SK-N-SH treated with all-trans-retinoic acid at 6 μM for 48 hours (cell line): Measurements from ENCODE around the gene CALML6.

ENCODE experiments used
- ATAC-seq: fragments of 200-7000 bp; cut with Tn5 transposase; 3 replicates; pipeline ENCODE4 v1.9.1; 2020; ENCODE audit warnings: mild to moderate bottlenecking, moderate library complexity
- ARNTL ChIP-seq: fragments of 450-650 bp; formaldehyde crosslinking; IDR thresholded peaks from 2 replicates; pipeline ENCODE4 v1.5.0; 2020; ENCODE audit warnings: low read depth, mild to moderate bottlenecking, moderate library complexity, borderline replicate concordance
- BACH2 ChIP-seq: fragments of 250-450 bp; sonication (Bioruptor Pico); IDR thresholded peaks from 2 replicates; pipeline ENCODE4 v1.9.0; 2021; ENCODE audit warnings: mild to moderate bottlenecking, borderline replicate concordance
- CSDC2 ChIP-seq: fragments of 250-450 bp; sonication (Bioruptor Pico); IDR thresholded peaks from 2 replicates; pipeline ENCODE4 v1.5.0; 2020; ENCODE audit warnings: mild to moderate bottlenecking, moderate library complexity
- ESRRG ChIP-seq: fragments of 250-450 bp; sonication (Bioruptor Pico); IDR thresholded peaks from 2 replicates; pipeline ENCODE4 v1.6.1; 2021; ENCODE audit warnings: mild to moderate bottlenecking
- GLIS3 ChIP-seq: fragments of 250-450 bp; sonication (Bioruptor Pico); IDR thresholded peaks from 2 replicates; pipeline ENCODE4 v1.5.0; 2020; ENCODE audit warnings: mild to moderate bottlenecking, moderate library complexity
- OSR1 ChIP-seq: fragments of 250-450 bp; sonication (Bioruptor Pico); IDR thresholded peaks from 2 replicates; pipeline ENCODE4 v1.8.0; 2022; ENCODE audit warnings: moderate library complexity, mild to moderate bottlenecking, inconsistent platforms
- RARB ChIP-seq: fragments of 250-450 bp; sonication (Bioruptor Pico); IDR thresholded peaks from 2 replicates; pipeline ENCODE4 v1.8.0; 2021; ENCODE audit warnings: mild to moderate bottlenecking, moderate library complexity
- SNAI2 ChIP-seq: fragments of 250-450 bp; sonication (Bioruptor Pico); IDR thresholded peaks from 2 replicates; pipeline ENCODE4 v1.5.0; 2020; ENCODE audit warnings: mild to moderate bottlenecking, moderate library complexity
- TCF4 ChIP-seq: fragments of 250-450 bp; sonication (Bioruptor Pico); IDR thresholded peaks from 2 replicates; pipeline ENCODE4 v1.8.0; 2021; ENCODE audit warnings: mild to moderate bottlenecking, moderate library complexity, borderline replicate concordance
- TOX ChIP-seq: fragments of 250-450 bp; sonication (Bioruptor Pico); IDR thresholded peaks from 2 replicates; pipeline ENCODE4 v1.8.0; 2021; ENCODE audit warnings: mild to moderate bottlenecking, moderate library complexity, borderline replicate concordance
- ZC3H10 ChIP-seq: fragments of 250-450 bp; sonication (Bioruptor Pico); IDR thresholded peaks from 2 replicates; pipeline ENCODE4 v1.5.1; 2021; ENCODE audit warnings: mild to moderate bottlenecking, moderate library complexity
- ZFP3 ChIP-seq: fragments of 250-450 bp; sonication (Bioruptor Pico); IDR thresholded peaks from 2 replicates; pipeline ENCODE4 v1.5.0; 2020; ENCODE audit warnings: mild to moderate bottlenecking, moderate library complexity
- ZFP30 ChIP-seq: fragments of 450-650 bp; formaldehyde crosslinking; IDR thresholded peaks from 2 replicates; pipeline ENCODE4 v1.5.0; 2022; ENCODE audit warnings: mild to moderate bottlenecking, moderate library complexity
- ZNF565 ChIP-seq: fragments of 450-650 bp; formaldehyde crosslinking; conservative IDR thresholded peaks from 2 replicates; pipeline ENCODE4 v1.5.0; 2020; ENCODE audit warnings: low read depth, mild to moderate bottlenecking, moderate library complexity
- ZNF70 ChIP-seq: fragments of 450-650 bp; formaldehyde crosslinking; IDR thresholded peaks from 2 replicates; pipeline ENCODE4 v1.5.0; 2020; ENCODE audit warnings: mild to moderate bottlenecking, moderate library complexity
- ZNF8 ChIP-seq: fragments of 450-650 bp; formaldehyde crosslinking; IDR thresholded peaks from 2 replicates; pipeline ENCODE4 v1.5.0; 2020; ENCODE audit warnings: mild to moderate bottlenecking, moderate library complexity
- TF ChIP-seq, protein P1 (sequence below): fragments of 250-450 bp; sonication (Bioruptor Pico); IDR thresholded peaks from 2 replicates; pipeline ENCODE4 v1.5.1; 2020; ENCODE audit warnings: low read depth, mild to moderate bottlenecking, moderate library complexity
- TF ChIP-seq, protein P2 (sequence below): fragments of 250-450 bp; sonication (Bioruptor Pico); IDR thresholded peaks from 2 replicates; pipeline ENCODE4 v1.8.0; 2020; ENCODE audit warnings: mild to moderate bottlenecking, moderate library complexity, borderline replicate concordance
- TF ChIP-seq, protein P3 (sequence below): fragments of 250-450 bp; sonication (Bioruptor Pico); IDR thresholded peaks from 2 replicates; pipeline ENCODE4 v1.8.0; 2021; ENCODE audit warnings: low read depth, mild to moderate bottlenecking, moderate library complexity, borderline replicate concordance
- TF ChIP-seq, protein P4 (sequence below): fragments of 250-450 bp; sonication (Bioruptor Pico); IDR thresholded peaks from 2 replicates; pipeline ENCODE4 v1.5.0; 2020; ENCODE audit warnings: mild to moderate bottlenecking, moderate library complexity
- TF ChIP-seq, protein P5 (sequence below): fragments of 250-450 bp; sonication (Bioruptor Pico); IDR thresholded peaks from 2 replicates; pipeline ENCODE4 v1.5.1; 2021; ENCODE audit warnings: mild to moderate bottlenecking, moderate library complexity

CALML6 gene

DNA sequence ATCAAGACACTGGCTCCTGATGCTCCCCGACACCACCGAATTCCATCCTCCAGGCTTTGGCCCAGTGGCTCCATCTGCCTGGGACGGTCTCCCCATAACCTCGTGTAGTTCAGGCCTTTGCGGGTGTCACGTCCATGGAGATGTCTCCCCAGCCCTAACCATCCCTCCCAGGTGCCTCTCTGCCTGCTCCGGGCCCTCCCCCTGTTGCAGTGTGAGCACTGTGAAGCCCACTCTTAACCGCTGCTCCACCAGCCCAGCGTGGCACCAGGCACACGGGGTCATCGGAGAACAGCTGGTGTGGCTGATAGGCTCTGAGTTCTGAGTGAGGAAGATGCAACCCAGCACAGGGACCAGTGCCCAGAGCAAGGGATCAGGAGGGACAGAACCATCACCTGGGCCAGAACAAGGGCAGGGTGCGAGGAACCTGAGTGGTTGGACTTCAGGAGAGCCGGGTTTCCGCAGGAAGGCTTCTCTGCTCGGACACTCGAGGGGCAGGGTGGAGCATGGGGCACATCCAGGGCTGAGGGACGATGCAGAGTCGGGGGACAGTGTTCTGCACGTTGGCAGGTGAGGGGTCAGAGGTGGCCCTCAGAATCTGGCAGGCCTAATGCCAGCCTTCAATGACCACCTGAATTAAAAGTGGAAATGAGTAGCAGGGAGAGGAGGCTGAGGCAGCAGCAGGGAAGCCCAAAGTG is 21.6 kb upstream of the CALML6 start:
- TF ChIP-seq GLIS3 (no peak), ZFP30 (CRISPR knock-in tag) (no peak), SNAI2 (CRISPR knock-in tag) (no peak), RARB (CRISPR knock-in tag) (no peak), ARNTL (CRISPR knock-in tag) (no peak), ZNF70 (CRISPR knock-in tag) (no peak), ESRRG (CRISPR knock-in tag) (no peak), ZNF8 (CRISPR knock-in tag) (no peak), OSR1 (CRISPR knock-in tag) (no peak), CSDC2 (CRISPR knock-in tag) (no peak), TOX (no peak), TCF4 (CRISPR knock-in tag) (no peak), ZNF565 (CRISPR knock-in tag) (no peak), BACH2 (CRISPR knock-in tag) (no peak), ZC3H10 (CRISPR knock-in tag) (no peak)
- TF ChIP-seq, protein P1, sequence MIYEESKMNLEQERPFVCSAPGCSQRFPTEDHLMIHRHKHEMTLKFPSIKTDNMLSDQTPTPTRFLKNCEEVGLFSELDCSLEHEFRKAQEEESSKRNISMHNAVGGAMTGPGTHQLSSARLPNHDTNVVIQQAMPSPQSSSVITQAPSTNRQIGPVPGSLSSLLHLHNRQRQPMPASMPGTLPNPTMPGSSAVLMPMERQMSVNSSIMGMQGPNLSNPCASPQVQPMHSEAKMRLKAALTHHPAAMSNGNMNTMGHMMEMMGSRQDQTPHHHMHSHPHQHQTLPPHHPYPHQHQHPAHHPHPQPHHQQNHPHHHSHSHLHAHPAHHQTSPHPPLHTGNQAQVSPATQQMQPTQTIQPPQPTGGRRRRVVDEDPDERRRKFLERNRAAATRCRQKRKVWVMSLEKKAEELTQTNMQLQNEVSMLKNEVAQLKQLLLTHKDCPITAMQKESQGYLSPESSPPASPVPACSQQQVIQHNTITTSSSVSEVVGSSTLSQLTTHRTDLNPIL (CRISPR knock-in tag): no peak
- TF ChIP-seq, protein P2, sequence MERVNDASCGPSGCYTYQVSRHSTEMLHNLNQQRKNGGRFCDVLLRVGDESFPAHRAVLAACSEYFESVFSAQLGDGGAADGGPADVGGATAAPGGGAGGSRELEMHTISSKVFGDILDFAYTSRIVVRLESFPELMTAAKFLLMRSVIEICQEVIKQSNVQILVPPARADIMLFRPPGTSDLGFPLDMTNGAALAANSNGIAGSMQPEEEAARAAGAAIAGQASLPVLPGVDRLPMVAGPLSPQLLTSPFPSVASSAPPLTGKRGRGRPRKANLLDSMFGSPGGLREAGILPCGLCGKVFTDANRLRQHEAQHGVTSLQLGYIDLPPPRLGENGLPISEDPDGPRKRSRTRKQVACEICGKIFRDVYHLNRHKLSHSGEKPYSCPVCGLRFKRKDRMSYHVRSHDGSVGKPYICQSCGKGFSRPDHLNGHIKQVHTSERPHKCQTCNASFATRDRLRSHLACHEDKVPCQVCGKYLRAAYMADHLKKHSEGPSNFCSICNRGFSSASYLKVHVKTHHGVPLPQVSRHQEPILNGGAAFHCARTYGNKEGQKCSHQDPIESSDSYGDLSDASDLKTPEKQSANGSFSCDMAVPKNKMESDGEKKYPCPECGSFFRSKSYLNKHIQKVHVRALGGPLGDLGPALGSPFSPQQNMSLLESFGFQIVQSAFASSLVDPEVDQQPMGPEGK: no peak
- TF ChIP-seq, protein P3, sequence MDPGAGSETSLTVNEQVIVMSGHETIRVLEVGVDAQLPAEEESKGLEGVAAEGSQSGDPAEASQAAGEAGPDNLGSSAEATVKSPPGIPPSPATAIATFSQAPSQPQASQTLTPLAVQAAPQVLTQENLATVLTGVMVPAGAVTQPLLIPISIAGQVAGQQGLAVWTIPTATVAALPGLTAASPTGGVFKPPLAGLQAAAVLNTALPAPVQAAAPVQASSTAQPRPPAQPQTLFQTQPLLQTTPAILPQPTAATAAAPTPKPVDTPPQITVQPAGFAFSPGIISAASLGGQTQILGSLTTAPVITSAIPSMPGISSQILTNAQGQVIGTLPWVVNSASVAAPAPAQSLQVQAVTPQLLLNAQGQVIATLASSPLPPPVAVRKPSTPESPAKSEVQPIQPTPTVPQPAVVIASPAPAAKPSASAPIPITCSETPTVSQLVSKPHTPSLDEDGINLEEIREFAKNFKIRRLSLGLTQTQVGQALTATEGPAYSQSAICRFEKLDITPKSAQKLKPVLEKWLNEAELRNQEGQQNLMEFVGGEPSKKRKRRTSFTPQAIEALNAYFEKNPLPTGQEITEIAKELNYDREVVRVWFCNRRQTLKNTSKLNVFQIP: no peak
- TF ChIP-seq, protein P4, sequence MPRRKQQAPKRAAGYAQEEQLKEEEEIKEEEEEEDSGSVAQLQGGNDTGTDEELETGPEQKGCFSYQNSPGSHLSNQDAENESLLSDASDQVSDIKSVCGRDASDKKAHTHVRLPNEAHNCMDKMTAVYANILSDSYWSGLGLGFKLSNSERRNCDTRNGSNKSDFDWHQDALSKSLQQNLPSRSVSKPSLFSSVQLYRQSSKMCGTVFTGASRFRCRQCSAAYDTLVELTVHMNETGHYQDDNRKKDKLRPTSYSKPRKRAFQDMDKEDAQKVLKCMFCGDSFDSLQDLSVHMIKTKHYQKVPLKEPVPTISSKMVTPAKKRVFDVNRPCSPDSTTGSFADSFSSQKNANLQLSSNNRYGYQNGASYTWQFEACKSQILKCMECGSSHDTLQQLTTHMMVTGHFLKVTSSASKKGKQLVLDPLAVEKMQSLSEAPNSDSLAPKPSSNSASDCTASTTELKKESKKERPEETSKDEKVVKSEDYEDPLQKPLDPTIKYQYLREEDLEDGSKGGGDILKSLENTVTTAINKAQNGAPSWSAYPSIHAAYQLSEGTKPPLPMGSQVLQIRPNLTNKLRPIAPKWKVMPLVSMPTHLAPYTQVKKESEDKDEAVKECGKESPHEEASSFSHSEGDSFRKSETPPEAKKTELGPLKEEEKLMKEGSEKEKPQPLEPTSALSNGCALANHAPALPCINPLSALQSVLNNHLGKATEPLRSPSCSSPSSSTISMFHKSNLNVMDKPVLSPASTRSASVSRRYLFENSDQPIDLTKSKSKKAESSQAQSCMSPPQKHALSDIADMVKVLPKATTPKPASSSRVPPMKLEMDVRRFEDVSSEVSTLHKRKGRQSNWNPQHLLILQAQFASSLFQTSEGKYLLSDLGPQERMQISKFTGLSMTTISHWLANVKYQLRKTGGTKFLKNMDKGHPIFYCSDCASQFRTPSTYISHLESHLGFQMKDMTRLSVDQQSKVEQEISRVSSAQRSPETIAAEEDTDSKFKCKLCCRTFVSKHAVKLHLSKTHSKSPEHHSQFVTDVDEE (CRISPR knock-in tag): no peak
- TF ChIP-seq, protein P5, sequence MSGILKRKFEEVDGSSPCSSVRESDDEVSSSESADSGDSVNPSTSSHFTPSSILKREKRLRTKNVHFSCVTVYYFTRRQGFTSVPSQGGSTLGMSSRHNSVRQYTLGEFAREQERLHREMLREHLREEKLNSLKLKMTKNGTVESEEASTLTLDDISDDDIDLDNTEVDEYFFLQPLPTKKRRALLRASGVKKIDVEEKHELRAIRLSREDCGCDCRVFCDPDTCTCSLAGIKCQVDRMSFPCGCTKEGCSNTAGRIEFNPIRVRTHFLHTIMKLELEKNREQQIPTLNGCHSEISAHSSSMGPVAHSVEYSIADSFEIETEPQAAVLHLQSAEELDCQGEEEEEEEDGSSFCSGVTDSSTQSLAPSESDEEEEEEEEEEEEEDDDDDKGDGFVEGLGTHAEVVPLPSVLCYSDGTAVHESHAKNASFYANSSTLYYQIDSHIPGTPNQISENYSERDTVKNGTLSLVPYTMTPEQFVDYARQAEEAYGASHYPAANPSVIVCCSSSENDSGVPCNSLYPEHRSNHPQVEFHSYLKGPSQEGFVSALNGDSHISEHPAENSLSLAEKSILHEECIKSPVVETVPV (CRISPR knock-in tag): no peak
- no peak for ATAC-seq

DNA sequence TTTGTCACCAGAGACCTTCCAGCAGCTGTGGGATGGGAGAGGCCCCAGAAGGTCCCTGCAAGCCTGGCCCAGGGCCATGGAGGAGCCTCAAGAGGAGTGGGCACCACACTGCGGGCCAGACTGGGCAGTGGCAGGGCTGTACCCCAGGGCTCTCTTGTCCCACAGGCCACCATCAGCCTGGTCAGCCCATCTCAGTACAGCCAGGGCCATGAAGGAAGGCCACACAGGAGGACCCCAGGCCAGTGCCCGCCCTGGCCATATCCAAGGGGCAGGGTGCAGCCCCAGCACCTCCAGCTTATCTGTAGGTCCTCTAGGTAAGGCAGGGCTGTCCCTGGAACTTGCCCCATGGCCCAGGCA is 21.1 kb upstream of the CALML6 start:
- ATAC-seq: no peak
- TF ChIP-seq, protein P1 (CRISPR knock-in tag): no peak
- no peak for TF ChIP-seq TCF4 (CRISPR knock-in tag)
- no peak for TF ChIP-seq ARNTL (CRISPR knock-in tag)
- TF ChIP-seq SNAI2 (CRISPR knock-in tag): no peak
- TF ChIP-seq ZFP3: no peak
- TF ChIP-seq ZC3H10 (CRISPR knock-in tag): no peak
- no peak for TF ChIP-seq ZNF70 (CRISPR knock-in tag)
- TF ChIP-seq, all 23 proteins: peak for 0
